Measurements from ENCODE around the gene HOMEZ. TPM values are rescaled to one million over a fixed set of nuclear protein-coding genes. Genes with fewer than 3 reads are reported as not detected.
"Not testable (repeated sequence)": the region's sequence is repeated elsewhere in the genome, so short reads cannot be mapped to it uniquely, and the experiment has no call there.

The HOMEZ gene
- total RNA-seq, 4 donors from 2014 or later = 3.5 to 13.6 (median 10.6) TPM

- DNase-seq (ENCODE audit: low spot score) = no peak
- no peak for TF ChIP-seq CTCF (IDR thresholded peaks at IDR 0.05)
- no peak for ATAC-seq (ENCODE audit: low FRiP score)
Observed at GRCh38 chr14:23284654-23285529, 1.0 kb downstream of the HOMEZ start.

- no peak for DNase-seq (ENCODE audit: low spot score)
- ATAC-seq (ENCODE audit: low FRiP score) = no peak
- no peak for TF ChIP-seq CTCF (IDR thresholded peaks at IDR 0.05)
Observed at GRCh38 chr14:23281247-23281646, 4.7 kb downstream of the HOMEZ start.

- not testable (repeated sequence) for DNase-seq (ENCODE audit: low spot score)
Observed at GRCh38 chr14:23277928-23278327, 8.0 kb downstream of the HOMEZ start.

GRCh38 chr14:23277189-23277588 is 8.7 kb downstream of the HOMEZ start:
- ATAC-seq (ENCODE audit: low FRiP score) (no peak), DNase-seq (ENCODE audit: low spot score) (no peak)
- no peak for TF ChIP-seq CTCF (IDR thresholded peaks at IDR 0.05)

More at GRCh38 chr14:23277928-23278327, 8.0 kb downstream of the HOMEZ start:
- ATAC-seq (ENCODE audit: low FRiP score) = not testable (repeated sequence)

- ATAC-seq (ENCODE audit: low FRiP score) = no peak
- no peak for TF ChIP-seq CTCF (IDR thresholded peaks at IDR 0.05)
- no peak for DNase-seq (ENCODE audit: low spot score)
Observed at GRCh38 chr14:23275412-23275811, 10.5 kb downstream of the HOMEZ start.

- DNase-seq (ENCODE audit: low spot score) (no peak), ATAC-seq (ENCODE audit: low FRiP score) (no peak)
- no peak for TF ChIP-seq CTCF (IDR thresholded peaks at IDR 0.05)
Observed at GRCh38 chr14:23269193-23269592, 16.7 kb downstream of the HOMEZ start.

GRCh38 chr14:23260849-23261248 is 25.1 kb downstream of the HOMEZ start:
- not testable (repeated sequence) for ATAC-seq (ENCODE audit: low FRiP score); DNase-seq (ENCODE audit: low spot score)

GRCh38 chr14:23259426-23259825 is 26.5 kb downstream of the HOMEZ start:
- no peak for TF ChIP-seq CTCF (IDR thresholded peaks at IDR 0.05)
- DNase-seq (ENCODE audit: low spot score) (no peak), ATAC-seq (ENCODE audit: low FRiP score) (no peak)

Measured in omental fat pad (tissue), 4 donors.